Right ventricle myocardium superior (tissue), 1 donor: ENCODE results near the gene GXYLT1. TPM values are rescaled to one million over a fixed set of nuclear protein-coding genes. Genes with fewer than 3 reads are reported as not detected.
"Not testable (repeated sequence)": the region's sequence is repeated elsewhere in the genome, so short reads cannot be mapped to it uniquely, and the experiment has no call there.

Source experiments
- ATAC-seq: fragments of 200-7000 bp; cut with Tn5 transposase; one replicate; pipeline ENCODE4 v1.9.1; 2020; ENCODE audit warnings: mild to moderate bottlenecking; ENCODE audit not compliant: poor library complexity
- DNase-seq: peaks from one replicate; pipeline ENCODE4 v3.0.0-alpha.2; 2020
- intact Hi-C: fragments of 100-400 bp; cut with DNase I; formaldehyde crosslinking; loops from one replicate; pipeline ENCODE4 v1.11.2; 2022
- total RNA-seq: library from RNA; stranded (reverse); fragmentation: NEBNext Ultra II Directional; extraction: Animal tissue kit (Norgen Biotek cat#: 25700); gene quantifications from one replicate; pipeline ENCODE4 v1.2.1, GENCODE V29; 2021
- donor health status: DM: no; HTN: yes; CAD: no; lungs with severe emphysema.

GXYLT1 gene
- total RNA-seq, 1 donor from 2014 or later = 4.3 TPM

DNA sequence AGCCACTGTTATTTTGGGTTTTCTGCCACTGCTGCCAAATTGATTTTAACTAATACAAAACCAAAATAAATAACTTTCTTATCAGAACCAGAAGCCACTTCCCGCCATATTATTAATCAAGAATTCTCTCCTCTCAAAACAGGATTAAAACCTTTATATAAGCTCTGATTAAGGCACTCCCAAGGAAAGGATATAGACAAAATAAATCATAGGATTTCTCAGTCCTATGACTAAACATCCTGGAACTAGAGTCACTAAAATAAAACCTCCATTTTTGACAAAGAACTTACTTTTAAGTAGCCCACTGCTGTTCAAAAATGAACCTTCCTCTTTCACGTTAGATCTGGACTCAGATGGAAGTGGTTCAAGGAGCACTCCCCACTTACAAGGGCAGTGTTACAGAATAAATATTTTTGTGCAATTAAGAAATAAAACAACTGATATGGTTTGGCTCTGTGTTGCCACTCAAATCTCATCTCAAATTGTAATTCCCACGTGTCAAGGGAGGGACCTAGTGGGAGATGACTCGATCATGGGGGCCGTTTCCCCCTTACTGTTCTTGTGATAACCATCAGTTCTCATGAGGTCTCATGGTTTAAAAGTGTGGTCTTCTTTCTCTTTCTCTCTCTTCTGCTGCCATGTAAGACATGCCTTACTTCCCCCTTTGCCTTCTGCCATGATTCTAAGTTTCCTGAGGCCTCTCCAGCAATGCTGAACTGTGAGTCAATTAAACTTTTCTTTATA is 26.4 kb downstream of the GXYLT1 start:
- intact Hi-C loops = no loop called here
- DNase-seq = no peak
- no peak for ATAC-seq

DNA sequence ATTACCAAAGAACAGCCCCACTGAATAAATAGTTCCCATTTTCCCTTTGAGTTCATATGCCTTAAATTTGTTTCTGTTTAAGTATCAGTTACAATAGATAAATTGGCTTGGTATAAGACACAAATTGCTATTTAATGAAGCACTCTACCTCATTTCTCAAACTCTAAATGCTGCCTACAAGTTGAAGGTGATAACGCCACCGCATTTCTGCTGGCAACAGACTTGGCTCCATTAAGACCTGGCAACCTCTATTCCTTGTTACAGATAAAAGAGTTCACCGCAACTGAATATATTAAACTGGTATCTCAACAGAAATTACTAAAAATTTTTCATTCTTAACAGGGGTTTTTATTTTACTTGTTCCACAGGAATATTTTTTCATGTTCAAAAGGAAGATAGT is 35.6 kb downstream of the GXYLT1 start:
- ATAC-seq (no peak), DNase-seq (no peak)
- intact Hi-C loops = no loop called here

- DNase-seq, intact Hi-C loops, ATAC-seq: not testable (repeated sequence)
Measured at GRCh38 chr12:42106791-42107190, 37.9 kb downstream of the GXYLT1 start.

DNA sequence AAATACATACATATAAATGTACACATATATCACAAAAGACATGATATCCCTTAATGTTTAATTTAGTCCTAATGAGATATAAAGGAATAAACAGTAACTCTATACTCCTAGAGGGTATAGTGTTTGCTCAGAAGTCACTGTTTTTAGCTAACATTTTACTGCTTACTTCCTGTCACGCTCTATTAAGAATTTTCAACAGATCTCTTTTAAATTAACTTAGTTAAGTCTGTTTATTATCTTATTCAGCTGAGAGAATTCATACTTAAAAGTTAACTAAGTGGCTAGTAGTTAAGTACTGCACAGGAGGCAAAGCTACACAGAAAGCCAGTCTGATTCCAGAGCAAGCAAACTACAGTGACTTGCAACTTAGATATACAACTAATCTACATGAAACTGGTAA is 39.9 kb downstream of the GXYLT1 start:
- ATAC-seq (no peak), DNase-seq (no peak)
- intact Hi-C loops = no loop called here

DNA sequence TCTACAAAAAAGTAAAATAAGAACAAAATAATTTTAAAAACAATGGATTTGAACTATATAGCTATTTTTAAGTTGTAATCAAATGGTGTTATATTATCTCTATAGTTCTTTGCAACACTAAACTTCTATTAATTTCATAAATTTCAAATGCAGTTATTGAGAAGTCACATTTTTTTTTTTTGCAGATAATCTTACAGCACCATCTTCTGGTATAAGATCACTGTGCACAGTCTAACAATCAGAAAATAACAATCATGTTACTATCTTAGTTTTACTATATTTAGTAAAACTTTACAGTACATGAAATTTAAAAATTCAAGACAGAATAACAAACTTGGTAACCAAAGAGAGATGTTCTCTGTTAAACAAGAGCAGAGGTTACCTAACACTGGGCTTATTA is 40.6 kb downstream of the GXYLT1 start:
- no peak for ATAC-seq
- DNase-seq = no peak
- intact Hi-C loops = no loop called here

DNA sequence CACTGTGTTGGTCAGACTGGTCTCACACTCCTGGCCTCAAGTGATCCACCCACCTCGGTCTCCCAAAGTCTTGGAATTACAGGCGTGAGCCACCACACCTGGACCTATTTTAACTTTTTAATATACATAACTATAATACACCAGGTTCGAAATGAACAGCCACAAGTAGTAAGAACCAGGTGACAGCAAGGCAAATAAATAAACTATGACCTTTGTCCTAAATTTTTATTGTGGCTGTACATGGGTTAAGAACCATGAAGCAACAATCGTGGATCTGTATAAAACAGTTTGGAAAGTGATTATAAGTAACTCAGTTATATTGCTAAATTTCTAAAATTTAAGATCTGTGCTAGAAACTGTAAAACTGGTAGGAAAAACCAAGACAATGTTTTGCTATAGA is 41.5 kb downstream of the GXYLT1 start:
- no peak for ATAC-seq
- DNase-seq = no peak
- intact Hi-C loops = no loop called here

DNA sequence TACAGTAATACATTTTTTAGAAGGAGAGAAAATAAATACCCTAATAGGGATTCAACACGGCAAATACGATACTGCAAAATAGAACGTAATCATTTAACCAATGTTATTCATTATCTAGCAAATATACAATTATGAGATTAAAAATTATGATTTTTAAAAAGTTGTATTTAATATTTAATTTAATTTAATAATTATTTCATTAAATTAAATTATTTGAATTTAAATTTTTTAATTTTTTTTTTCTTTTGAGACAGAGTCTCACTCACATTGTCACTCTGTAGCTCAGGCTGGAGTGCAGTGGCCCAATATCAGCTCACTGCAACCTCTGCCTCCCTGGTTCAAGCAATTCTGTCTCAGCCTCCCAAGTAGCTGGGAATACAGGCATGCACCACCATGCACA is 42.0 kb downstream of the GXYLT1 start:
- intact Hi-C loops = no loop called here
- no peak for ATAC-seq
- DNase-seq = no peak

- ATAC-seq (no peak), DNase-seq (no peak)
- intact Hi-C loops = no loop called here
Measured at GRCh38 chr12:42099433-42099832, 45.2 kb downstream of the GXYLT1 start.

- intact Hi-C loops = no loop called here
- peak; percentile 22 for ATAC-seq
- no peak for DNase-seq
Measured at GRCh38 chr12:42097971-42098370, 46.7 kb downstream of the GXYLT1 start.

DNA sequence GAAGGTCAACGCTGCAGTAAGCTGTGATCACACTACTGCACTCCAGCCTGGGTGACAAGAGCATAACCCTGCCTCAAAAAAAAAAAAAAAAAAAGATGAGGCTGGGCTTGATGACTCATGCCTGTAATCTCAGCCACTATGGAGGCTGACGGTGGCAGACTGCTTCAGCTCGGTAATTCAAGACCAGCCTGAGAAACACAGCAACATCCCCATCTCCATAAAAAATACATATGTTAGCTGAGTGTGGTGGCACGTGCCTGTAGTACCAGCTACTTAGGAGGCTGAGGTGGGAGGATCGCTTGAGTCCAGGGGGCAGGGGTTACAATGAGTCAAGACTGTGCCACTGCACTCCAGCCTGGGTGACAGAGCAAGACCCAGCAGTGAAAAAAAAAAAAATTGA is 50.4 kb downstream of the GXYLT1 start:
- DNase-seq (no peak), ATAC-seq (no peak)
- intact Hi-C loops = no loop called here

- DNase-seq (no peak), ATAC-seq (no peak)
- intact Hi-C loops = no loop called here
Measured at GRCh38 chr12:42091769-42092168, 52.9 kb downstream of the GXYLT1 start.

DNA sequence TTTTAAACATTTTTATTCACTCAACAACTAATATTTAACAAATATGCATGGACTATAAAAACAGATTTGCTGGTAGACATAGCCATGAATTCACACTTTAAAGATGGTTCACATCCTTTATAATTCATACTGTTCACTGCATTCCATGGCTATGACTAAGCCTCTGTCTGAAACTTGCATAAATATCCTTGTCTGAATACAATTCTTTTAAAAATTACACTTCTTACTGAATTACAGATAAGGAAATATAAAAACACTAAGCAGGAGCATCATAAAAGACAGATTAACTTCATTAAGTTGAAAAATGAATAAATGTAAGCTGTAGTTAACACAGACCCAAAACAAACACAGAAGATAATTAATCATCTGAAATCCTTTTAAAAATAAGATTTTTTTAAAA is 53.8 kb downstream of the GXYLT1 start:
- ATAC-seq (no peak), DNase-seq (no peak)
- intact Hi-C loops = no loop called here

DNA sequence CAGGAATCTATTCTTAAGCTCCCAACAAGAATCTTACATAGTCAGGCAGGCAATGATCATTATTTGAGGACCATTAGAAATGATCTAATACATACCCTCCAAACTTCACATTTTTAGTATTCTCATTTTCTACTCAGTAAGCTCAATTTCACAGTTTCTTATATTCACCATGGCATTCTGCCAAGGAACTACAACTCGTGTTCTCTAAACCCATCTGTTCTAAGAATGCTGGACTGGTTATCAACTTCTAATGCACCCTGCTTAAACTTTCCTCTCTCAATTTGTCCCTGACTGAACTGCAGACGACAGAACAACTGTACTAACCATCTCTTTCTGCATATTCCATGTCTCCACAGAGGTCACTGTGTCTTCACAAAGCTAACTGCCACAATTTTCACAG is 58.6 kb downstream of the GXYLT1 start:
- intact Hi-C loops = no loop called here
- DNase-seq (no peak), ATAC-seq (no peak)

DNA sequence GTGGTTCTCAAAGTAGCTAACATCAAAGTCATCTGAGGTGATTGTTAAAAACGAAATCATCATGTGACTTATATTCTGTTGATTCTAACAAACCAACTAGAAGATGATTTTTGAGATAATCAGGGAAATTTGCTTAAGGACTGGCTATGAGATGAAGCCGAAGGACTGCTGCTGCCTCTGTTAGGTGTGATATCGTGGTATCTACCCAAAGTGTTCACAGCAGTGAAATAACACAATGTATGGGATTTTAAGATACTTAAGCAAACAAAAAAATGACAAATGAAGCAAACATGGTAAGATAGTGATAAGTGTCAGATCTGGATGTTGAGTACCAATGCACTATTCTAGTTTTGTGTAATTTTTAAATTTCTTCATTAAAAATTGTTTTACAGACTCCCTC is 59.1 kb downstream of the GXYLT1 start:
- intact Hi-C loops = no loop called here
- DNase-seq (no peak), ATAC-seq (no peak)

DNA sequence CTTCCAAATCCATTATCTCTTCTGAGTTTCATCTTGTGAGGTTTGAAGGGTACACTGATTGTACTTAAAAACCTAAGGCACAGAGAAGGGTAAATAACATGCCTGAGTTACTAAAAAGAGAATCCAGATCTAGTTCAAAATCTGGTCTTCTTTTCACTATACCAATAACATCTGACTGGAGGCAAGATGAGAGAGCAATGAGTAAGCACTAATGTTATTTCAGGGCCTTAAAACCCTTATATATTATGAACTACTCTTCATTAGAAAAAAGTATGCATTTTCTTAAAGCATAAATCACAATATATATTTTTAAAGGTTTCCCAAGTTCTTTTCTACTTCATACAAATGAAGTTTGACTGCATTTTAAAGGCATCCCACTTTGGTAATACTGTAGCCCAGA is 60.2 kb downstream of the GXYLT1 start:
- DNase-seq (no peak), ATAC-seq (no peak)
- intact Hi-C loops = no loop called here

DNA sequence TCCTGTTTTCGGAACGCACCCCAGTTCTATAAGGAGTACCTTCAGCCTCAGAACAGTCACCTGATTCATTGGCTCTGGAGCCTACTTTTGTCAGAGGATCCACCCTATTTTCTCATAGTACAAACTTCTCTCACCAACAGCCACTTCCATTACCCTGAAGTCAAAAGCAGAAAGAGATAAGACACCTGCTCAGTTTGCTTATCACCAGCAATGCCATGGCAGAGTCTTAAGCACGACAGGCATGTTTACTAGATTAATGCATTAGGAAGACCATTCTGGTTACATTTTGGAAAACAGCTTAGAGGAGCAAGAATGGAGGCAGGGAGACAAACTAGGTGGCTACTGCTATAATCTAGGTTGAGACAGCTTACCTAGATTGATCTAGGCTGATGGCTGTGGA is 67.7 kb downstream of the GXYLT1 start:
- DNase-seq (no peak), ATAC-seq (no peak)
- intact Hi-C loops = no loop called here

GRCh38 chr12:42070036-42070435 is 74.6 kb downstream of the GXYLT1 start:
- no peak for ATAC-seq
- DNase-seq = no peak
- intact Hi-C loops = no loop called here

GRCh38 chr12:42059127-42059526 is 85.5 kb downstream of the GXYLT1 start:
- ATAC-seq = no peak
- no peak for DNase-seq
- intact Hi-C loops = no loop called here

GRCh38 chr12:42056130-42056529 is 88.5 kb downstream of the GXYLT1 start:
- no peak for ATAC-seq
- DNase-seq = no peak
- intact Hi-C loops = no loop called here

- DNase-seq (no peak), ATAC-seq (no peak)
- intact Hi-C loops = no loop called here
Measured at GRCh38 chr12:42053456-42053855, 91.2 kb downstream of the GXYLT1 start.

GRCh38 chr12:42048980-42049379 is 95.7 kb downstream of the GXYLT1 start:
- ATAC-seq, intact Hi-C loops, DNase-seq: not testable (repeated sequence)
